ENCODE measurements around the gene TMEM17. TPM values are rescaled to one million over a fixed set of nuclear protein-coding genes. Genes with fewer than 3 reads are reported as not detected.

The TMEM17 gene
- polyA plus RNA-seq, 1 of the 3 experiments (the other 2 are of a cell fraction): 5.5 TPM

DNA sequence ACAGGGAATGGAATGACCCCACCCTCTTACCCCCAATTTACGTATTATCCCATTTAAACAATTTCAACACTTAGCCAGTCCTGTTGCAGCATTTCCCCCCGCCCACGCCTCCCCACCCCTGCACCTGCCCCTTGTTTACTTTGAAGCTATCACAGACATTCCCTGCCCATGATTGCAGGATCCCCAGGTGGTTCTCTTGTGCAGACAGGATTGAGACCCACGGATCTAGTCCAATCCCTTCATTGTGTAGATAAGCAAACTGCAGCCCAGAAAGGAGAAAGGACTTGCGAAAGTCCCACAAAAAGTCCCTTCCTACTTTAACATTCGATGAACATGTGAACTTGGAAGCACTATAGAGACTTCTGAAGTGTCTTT lies 38.9 kb downstream of the TMEM17 start:
- peaks cover 0 to 3% of the 10 kb centered on the region in 2 experiments; a peak in 1 of 4 replicates for H3K4me1 ChIP-seq (ENCODE audit: control insufficient read depth in 1 of 2, insufficient read depth in 2 of 2, low read depth in 1 of 2, low read length in 1 of 2)
- no peak overlapping the region for H3K4me3 ChIP-seq (ENCODE audit: low read depth in 2 of 2, low read length in 1 of 2)
- no peaks in the 10 kb centered on the region for H3F3A ChIP-seq (replicated peaks; ENCODE audit: insufficient read depth)
- ChIA-PET CTCF (interaction anchor here (0.5 to 4.5 kb wide), 7 partner anchors 10 to 870 kb away, joined by 3 to 24 read pairs (median 4); no protein-coding TSS in a partner anchor), POLR2A (no interaction called here)
- H3K36me3 ChIP-seq (replicated peaks in 1 of 2; ENCODE audit: control insufficient read depth in 1 of 2, insufficient read depth in 2 of 2, low read length in 1 of 2): no peaks in the 10 kb centered on the region
- no peaks in the 10 kb centered on the region for H3K79me2 ChIP-seq (ENCODE audit: insufficient read depth)
- 91% methylated on average over 6 of the region's 6 CpGs for WGBS (ENCODE audit: low lambda C conversion rate)
- H3K27ac ChIP-seq (ENCODE audit: low read depth in 2 of 2, low read length in 1 of 2): no peak overlapping the region
- H3K27me3 ChIP-seq (ENCODE audit: insufficient read depth): no peaks in the 10 kb centered on the region
- TF ChIP-seq CHD2 (IDR thresholded peaks at IDR 0.05; ENCODE audit: low read length, partially characterized antibody): no peak
- no peak for TF ChIP-seq MEF2A (IDR thresholded peaks at IDR 0.05; ENCODE audit: borderline replicate concordance, low read depth)
- TF ChIP-seq YY1 (IDR thresholded peaks at IDR 0.05; ENCODE audit: low read depth): no peak
- TF ChIP-seq, protein P1, sequence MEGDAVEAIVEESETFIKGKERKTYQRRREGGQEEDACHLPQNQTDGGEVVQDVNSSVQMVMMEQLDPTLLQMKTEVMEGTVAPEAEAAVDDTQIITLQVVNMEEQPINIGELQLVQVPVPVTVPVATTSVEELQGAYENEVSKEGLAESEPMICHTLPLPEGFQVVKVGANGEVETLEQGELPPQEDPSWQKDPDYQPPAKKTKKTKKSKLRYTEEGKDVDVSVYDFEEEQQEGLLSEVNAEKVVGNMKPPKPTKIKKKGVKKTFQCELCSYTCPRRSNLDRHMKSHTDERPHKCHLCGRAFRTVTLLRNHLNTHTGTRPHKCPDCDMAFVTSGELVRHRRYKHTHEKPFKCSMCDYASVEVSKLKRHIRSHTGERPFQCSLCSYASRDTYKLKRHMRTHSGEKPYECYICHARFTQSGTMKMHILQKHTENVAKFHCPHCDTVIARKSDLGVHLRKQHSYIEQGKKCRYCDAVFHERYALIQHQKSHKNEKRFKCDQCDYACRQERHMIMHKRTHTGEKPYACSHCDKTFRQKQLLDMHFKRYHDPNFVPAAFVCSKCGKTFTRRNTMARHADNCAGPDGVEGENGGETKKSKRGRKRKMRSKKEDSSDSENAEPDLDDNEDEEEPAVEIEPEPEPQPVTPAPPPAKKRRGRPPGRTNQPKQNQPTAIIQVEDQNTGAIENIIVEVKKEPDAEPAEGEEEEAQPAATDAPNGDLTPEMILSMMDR (IDR thresholded peaks at IDR 0.05): no peak
- TF ChIP-seq RXRA (IDR thresholded peaks at IDR 0.05; ENCODE audit: borderline replicate concordance, low read depth): no peak
- TF ChIP-seq FOXJ3 (CRISPR knock-in tag; IDR thresholded peaks at IDR 0.05): no peak
- TF ChIP-seq SIN3A (IDR thresholded peaks at IDR 0.05; ENCODE audit: borderline replicate concordance, low read depth, low read length): no peak
- TF ChIP-seq FOXM1 (IDR thresholded peaks at IDR 0.05; ENCODE audit: low read depth): no peak
- no peak for TF ChIP-seq TEAD4 (IDR thresholded peaks at IDR 0.05; ENCODE audit: borderline replicate concordance, insufficient read depth)
- TF ChIP-seq RAD21 (IDR thresholded peaks at IDR 0.05; ENCODE audit: low read length): no peak
- no peak for TF ChIP-seq NFIC (IDR thresholded peaks at IDR 0.05; ENCODE audit: borderline replicate concordance)
- no peak for TF ChIP-seq RFX5 (IDR thresholded peaks at IDR 0.05; ENCODE audit: low read length)
- TF ChIP-seq, protein P2, sequence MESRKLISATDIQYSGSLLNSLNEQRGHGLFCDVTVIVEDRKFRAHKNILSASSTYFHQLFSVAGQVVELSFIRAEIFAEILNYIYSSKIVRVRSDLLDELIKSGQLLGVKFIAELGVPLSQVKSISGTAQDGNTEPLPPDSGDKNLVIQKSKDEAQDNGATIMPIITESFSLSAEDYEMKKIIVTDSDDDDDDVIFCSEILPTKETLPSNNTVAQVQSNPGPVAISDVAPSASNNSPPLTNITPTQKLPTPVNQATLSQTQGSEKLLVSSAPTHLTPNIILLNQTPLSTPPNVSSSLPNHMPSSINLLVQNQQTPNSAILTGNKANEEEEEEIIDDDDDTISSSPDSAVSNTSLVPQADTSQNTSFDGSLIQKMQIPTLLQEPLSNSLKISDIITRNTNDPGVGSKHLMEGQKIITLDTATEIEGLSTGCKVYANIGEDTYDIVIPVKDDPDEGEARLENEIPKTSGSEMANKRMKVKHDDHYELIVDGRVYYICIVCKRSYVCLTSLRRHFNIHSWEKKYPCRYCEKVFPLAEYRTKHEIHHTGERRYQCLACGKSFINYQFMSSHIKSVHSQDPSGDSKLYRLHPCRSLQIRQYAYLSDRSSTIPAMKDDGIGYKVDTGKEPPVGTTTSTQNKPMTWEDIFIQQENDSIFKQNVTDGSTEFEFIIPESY (IDR thresholded peaks at IDR 0.05; ENCODE audit: borderline replicate concordance, low read depth): no peak
- TF ChIP-seq GABPA (IDR thresholded peaks at IDR 0.05; ENCODE audit: low read depth): no peak
- TF ChIP-seq NRF1 (IDR thresholded peaks at IDR 0.05; ENCODE audit: low read depth, low read length): no peak
- TF ChIP-seq TCF12 (IDR thresholded peaks at IDR 0.05): no peak
- no peak for TF ChIP-seq RCOR1 (IDR thresholded peaks at IDR 0.05; ENCODE audit: low read length)
- no peak for TF ChIP-seq TAF1 (IDR thresholded peaks at IDR 0.05; ENCODE audit: borderline replicate concordance, low read depth, low read length)
- no peak for TF ChIP-seq JUND (IDR thresholded peaks at IDR 0.05)
- TF ChIP-seq, protein P3, sequence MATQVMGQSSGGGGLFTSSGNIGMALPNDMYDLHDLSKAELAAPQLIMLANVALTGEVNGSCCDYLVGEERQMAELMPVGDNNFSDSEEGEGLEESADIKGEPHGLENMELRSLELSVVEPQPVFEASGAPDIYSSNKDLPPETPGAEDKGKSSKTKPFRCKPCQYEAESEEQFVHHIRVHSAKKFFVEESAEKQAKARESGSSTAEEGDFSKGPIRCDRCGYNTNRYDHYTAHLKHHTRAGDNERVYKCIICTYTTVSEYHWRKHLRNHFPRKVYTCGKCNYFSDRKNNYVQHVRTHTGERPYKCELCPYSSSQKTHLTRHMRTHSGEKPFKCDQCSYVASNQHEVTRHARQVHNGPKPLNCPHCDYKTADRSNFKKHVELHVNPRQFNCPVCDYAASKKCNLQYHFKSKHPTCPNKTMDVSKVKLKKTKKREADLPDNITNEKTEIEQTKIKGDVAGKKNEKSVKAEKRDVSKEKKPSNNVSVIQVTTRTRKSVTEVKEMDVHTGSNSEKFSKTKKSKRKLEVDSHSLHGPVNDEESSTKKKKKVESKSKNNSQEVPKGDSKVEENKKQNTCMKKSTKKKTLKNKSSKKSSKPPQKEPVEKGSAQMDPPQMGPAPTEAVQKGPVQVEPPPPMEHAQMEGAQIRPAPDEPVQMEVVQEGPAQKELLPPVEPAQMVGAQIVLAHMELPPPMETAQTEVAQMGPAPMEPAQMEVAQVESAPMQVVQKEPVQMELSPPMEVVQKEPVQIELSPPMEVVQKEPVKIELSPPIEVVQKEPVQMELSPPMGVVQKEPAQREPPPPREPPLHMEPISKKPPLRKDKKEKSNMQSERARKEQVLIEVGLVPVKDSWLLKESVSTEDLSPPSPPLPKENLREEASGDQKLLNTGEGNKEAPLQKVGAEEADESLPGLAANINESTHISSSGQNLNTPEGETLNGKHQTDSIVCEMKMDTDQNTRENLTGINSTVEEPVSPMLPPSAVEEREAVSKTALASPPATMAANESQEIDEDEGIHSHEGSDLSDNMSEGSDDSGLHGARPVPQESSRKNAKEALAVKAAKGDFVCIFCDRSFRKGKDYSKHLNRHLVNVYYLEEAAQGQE (IDR thresholded peaks at IDR 0.05; ENCODE audit: low read depth, low read length): no peak
- no peaks in the 10 kb centered on the region for H3K9me3 ChIP-seq
- H3K9me2 ChIP-seq: no peaks in the 10 kb centered on the region
- H3K4me2 ChIP-seq: no peak overlapping the region
- H4K20me1 ChIP-seq (ENCODE audit: insufficient read depth): no peaks in the 10 kb centered on the region
- no peak overlapping the region for H2AFZ ChIP-seq (ENCODE audit: low read depth)
- H3K9ac ChIP-seq: no peak overlapping the region
- no peak for DNase-seq

All from SK-N-SH (cell line).